Measurements from ENCODE around the gene LILRB2.
"Not testable (repeated sequence)": the region's sequence is repeated elsewhere in the genome, so short reads cannot be mapped to it uniquely, and the experiment has no call there.

The LILRB2 gene

GRCh38 chr19:54302257-54302656 lies 21.3 kb upstream of the LILRB2 start:
- no peak for DNase-seq

GRCh38 chr19:54299515-54299914 lies 18.6 kb upstream of the LILRB2 start:
- DNase-seq = no peak

- no peak for DNase-seq
Observed at GRCh38 chr19:54299126-54299498, 18.2 kb upstream of the LILRB2 start.

GRCh38 chr19:54298357-54299125 lies 17.6 kb upstream of the LILRB2 start:
- DNase-seq = no peak

GRCh38 chr19:54297759-54298305 lies 16.9 kb upstream of the LILRB2 start:
- DNase-seq = no peak

- no peak for DNase-seq
Observed at GRCh38 chr19:54294539-54294938, 13.6 kb upstream of the LILRB2 start.

GRCh38 chr19:54289160-54289559 lies 8.2 kb upstream of the LILRB2 start:
- DNase-seq = not testable (repeated sequence)

GRCh38 chr19:54287456-54287855 lies 6.5 kb upstream of the LILRB2 start:
- DNase-seq = no peak

GRCh38 chr19:54286283-54286682 lies 5.4 kb upstream of the LILRB2 start:
- DNase-seq = not testable (repeated sequence)

GRCh38 chr19:54285427-54286056 lies 4.6 kb upstream of the LILRB2 start:
- not testable (repeated sequence) for DNase-seq

GRCh38 chr19:54282686-54283470 lies 2.0 kb upstream of the LILRB2 start:
- DNase-seq = no peak

- not testable (repeated sequence) for DNase-seq
Observed at GRCh38 chr19:54281729-54282075, 792 bp upstream of the LILRB2 start.

GRCh38 chr19:54280441-54280840 lies 469 bp downstream of the LILRB2 start:
- not testable (repeated sequence) for DNase-seq

GRCh38 chr19:54280025-54280424 lies 885 bp downstream of the LILRB2 start:
- DNase-seq = not testable (repeated sequence)

GRCh38 chr19:54279406-54279962 lies 1.4 kb downstream of the LILRB2 start:
- no peak for DNase-seq

GRCh38 chr19:54278571-54279195 lies 2.2 kb downstream of the LILRB2 start:
- DNase-seq = not testable (repeated sequence)

- DNase-seq = not testable (repeated sequence)
Observed at GRCh38 chr19:54278056-54278455, 2.9 kb downstream of the LILRB2 start.

- DNase-seq = not testable (repeated sequence)
Observed at GRCh38 chr19:54277111-54277615, 3.7 kb downstream of the LILRB2 start.

- DNase-seq = no peak
Observed at GRCh38 chr19:54275951-54276350, 5.0 kb downstream of the LILRB2 start.

GRCh38 chr19:54274516-54274915 lies 6.4 kb downstream of the LILRB2 start:
- DNase-seq = not testable (repeated sequence)

- DNase-seq = no peak
Observed at GRCh38 chr19:54273821-54274220, 7.1 kb downstream of the LILRB2 start.

- not testable (repeated sequence) for DNase-seq
Observed at GRCh38 chr19:54272181-54272580, 8.7 kb downstream of the LILRB2 start.
